ENCODE measurements around the gene FAM241A. TPM values are rescaled to one million over a fixed set of nuclear protein-coding genes. Genes with fewer than 3 reads are reported as not detected.
"Not testable (repeated sequence)": the region's sequence is repeated elsewhere in the genome, so short reads cannot be mapped to it uniquely, and the experiment has no call there.

The FAM241A gene
- total and polyA plus RNA-seq, 3 donors from 2014 or later = 4.7 to 6.2 (median 5.7) TPM

DNA sequence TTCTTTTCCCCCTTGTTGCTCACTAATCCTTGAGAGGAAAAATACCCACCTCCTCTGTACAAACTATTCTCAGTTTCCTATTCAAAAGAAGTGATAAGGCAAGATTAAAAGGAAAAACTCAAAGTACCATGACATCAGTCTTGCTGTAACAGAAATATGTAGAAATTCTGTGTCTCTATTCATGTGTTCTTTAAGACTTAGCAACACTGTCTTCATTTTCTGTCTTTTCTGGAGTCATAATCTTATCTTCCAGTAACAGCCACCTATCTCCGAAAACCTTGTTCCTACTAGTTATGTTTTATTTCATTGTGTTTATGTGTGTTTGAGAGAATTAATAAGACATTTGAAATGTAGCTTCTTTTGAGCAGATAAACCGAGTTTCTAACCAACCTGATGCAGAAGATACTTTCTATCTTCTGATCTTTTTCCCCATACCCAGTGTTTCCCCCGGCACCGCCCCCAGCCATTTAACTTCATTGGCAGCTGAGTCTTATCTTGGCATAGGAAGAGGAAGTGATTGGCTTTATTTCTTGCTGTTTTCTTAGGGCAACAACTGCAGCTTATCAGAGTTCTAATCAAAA is 8.0 kb downstream of the FAM241A start:
- 57 to 65% methylated on average over 4 of the region's 4 CpGs for WGBS, 2 donors
- H3K27me3 ChIP-seq = no peaks in the 10 kb centered on the region
- H3K9me3 ChIP-seq = no peaks in the 10 kb centered on the region
- no peak overlapping the region for H3K4me3 ChIP-seq
- intact Hi-C loops (cut with DNase I; ENCODE audit: low total_unique reads) = no loop called here
- H3K4me1 ChIP-seq = peaks cover 12% of the 10 kb centered on the region
- DNase-seq = no peak
- TF ChIP-seq, protein P1, sequence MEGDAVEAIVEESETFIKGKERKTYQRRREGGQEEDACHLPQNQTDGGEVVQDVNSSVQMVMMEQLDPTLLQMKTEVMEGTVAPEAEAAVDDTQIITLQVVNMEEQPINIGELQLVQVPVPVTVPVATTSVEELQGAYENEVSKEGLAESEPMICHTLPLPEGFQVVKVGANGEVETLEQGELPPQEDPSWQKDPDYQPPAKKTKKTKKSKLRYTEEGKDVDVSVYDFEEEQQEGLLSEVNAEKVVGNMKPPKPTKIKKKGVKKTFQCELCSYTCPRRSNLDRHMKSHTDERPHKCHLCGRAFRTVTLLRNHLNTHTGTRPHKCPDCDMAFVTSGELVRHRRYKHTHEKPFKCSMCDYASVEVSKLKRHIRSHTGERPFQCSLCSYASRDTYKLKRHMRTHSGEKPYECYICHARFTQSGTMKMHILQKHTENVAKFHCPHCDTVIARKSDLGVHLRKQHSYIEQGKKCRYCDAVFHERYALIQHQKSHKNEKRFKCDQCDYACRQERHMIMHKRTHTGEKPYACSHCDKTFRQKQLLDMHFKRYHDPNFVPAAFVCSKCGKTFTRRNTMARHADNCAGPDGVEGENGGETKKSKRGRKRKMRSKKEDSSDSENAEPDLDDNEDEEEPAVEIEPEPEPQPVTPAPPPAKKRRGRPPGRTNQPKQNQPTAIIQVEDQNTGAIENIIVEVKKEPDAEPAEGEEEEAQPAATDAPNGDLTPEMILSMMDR (IDR thresholded peaks at IDR 0.05) = no peak
- no peak for TF ChIP-seq POLR2A (IDR thresholded peaks at IDR 0.05)
- no peaks in the 10 kb centered on the region for H3K36me3 ChIP-seq (ENCODE audit: low read depth, missing control alignments)
- H3K27ac ChIP-seq = peak overlapping the region; percentile 2 to 3

DNA sequence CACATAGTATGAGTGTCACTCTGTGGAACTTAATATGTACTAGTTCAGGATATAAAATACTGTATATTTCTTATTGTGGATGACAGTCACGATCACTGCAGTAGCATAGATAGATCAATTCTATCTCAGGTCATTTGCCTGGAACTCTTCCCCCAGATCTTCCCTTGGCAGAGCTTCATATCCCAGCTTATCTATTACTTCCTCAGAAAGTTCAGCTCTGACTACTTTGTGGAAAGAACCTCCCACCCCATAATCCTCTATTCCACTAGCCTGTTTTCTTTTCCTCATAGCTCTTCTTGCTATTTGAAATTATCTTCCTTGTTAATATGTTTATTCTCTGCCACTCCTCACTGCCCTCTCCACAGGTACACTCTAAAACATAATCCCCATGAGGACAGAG is 10.9 kb downstream of the FAM241A start:
- intact Hi-C loops (cut with DNase I; ENCODE audit: low total_unique reads) = no loop called here
- TF ChIP-seq, protein P1 (IDR thresholded peaks at IDR 0.05) = no peak
- no peak for TF ChIP-seq POLR2A (IDR thresholded peaks at IDR 0.05)
- WGBS, 2 donors = 44 to 57% methylated on average over 1 of the region's 1 CpG
- Histone ChIP-seq H3K4me1 (peaks cover 9% of the 10 kb centered on the region), H3K36me3 (ENCODE audit: low read depth, missing control alignments) (no peaks in the 10 kb centered on the region), H3K4me3 (no peak overlapping the region), H3K27me3 (no peaks in the 10 kb centered on the region), H3K9me3 (no peaks in the 10 kb centered on the region), H3K27ac (no peak overlapping the region)
- DNase-seq = no peak

DNA sequence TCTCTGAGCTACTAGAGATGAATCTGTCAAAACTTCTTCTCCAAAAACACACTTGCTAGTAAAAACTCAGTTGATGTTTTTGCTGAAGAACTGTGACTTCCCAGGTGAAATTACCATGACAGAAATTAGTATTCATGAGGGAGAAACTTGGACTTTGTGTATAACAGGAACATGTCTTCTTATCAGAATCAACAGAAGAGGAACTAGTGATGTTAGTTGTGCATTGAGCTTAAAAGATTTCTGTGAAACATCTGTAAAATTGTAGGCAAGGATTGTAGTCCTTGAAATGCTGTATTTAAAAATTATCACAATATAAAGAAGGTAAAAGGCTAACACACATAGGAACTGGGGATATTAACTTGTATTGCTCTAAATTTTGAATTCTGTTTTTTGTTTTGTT is 11.3 kb downstream of the FAM241A start:
- intact Hi-C loops (cut with DNase I; ENCODE audit: low total_unique reads) = no loop called here
- H3K27ac ChIP-seq = no peak overlapping the region
- H3K4me1 ChIP-seq = peaks cover 9% of the 10 kb centered on the region
- H3K27me3 ChIP-seq = no peaks in the 10 kb centered on the region
- no peaks in the 10 kb centered on the region for H3K36me3 ChIP-seq (ENCODE audit: low read depth, missing control alignments)
- no peaks in the 10 kb centered on the region for H3K9me3 ChIP-seq
- TF ChIP-seq POLR2A (IDR thresholded peaks at IDR 0.05) = no peak
- TF ChIP-seq, protein P1 (IDR thresholded peaks at IDR 0.05) = no peak
- DNase-seq = no peak
- no peak overlapping the region for H3K4me3 ChIP-seq

DNA sequence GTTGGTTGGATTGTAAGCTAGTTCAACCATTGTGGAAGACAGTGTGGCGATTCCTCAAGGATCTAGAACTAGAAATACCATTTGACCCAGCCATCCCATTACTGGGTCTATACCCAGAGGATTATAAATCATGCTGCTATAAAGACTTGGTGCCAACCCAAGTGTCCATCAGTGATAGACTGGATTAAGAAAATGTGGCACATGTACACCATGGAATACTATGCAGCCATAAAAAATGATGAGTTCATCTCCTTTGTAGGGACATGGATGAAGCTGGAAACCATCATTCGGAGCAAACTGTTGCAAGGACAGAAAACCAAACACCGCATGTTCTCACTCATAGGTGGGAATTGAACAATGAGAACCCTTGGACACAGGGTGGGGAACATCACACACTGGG is 18.5 kb downstream of the FAM241A start:
- DNase-seq; H3K27me3 ChIP-seq; H3K27ac ChIP-seq; H3K4me1 ChIP-seq; H3K4me3 ChIP-seq; intact Hi-C loops (cut with DNase I; ENCODE audit: low total_unique reads); H3K36me3 ChIP-seq (ENCODE audit: low read depth, missing control alignments); H3K9me3 ChIP-seq: not testable (repeated sequence)
- WGBS, 2 donors = 92 to 93% methylated on average over 3 of the region's 3 CpGs

DNA sequence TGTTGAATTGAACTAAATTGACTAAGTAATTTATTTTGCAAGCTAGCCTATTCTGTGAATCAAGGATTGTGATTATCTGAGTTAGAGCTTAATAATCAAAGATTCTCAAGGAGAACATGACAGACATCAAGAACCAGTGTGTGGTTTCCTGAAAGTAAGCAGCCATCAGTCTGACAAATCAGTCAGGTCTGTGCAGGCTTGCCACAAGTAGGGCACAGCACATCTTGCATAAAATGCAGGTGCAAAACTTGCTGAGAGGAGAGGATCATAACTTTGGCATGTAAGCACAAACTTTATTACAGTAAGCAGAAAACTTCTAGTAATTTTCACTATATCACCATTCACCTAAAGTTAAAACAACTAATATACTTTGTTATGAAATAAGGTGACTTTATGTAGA is 22.5 kb downstream of the FAM241A start:
- no peaks in the 10 kb centered on the region for H3K4me1 ChIP-seq
- no peak for DNase-seq
- no peak overlapping the region for H3K4me3 ChIP-seq
- TF ChIP-seq, protein P1 (IDR thresholded peaks at IDR 0.05) = no peak
- no peak for TF ChIP-seq POLR2A (IDR thresholded peaks at IDR 0.05)
- no peaks in the 10 kb centered on the region for H3K36me3 ChIP-seq (ENCODE audit: low read depth, missing control alignments)
- intact Hi-C loops (cut with DNase I; ENCODE audit: low total_unique reads) = no loop called here
- no peak overlapping the region for H3K27ac ChIP-seq
- no peaks in the 10 kb centered on the region for H3K9me3 ChIP-seq
- H3K27me3 ChIP-seq = no peaks in the 10 kb centered on the region

Data from testis (tissue), 3 donors.